Kidney (tissue), 14 donors: ENCODE data around the gene DHX9. TPM values are rescaled to one million over a fixed set of nuclear protein-coding genes. Genes with fewer than 3 reads are reported as not detected.

Source experiments
- DNase-seq, 5 donors: peaks; one replicate each; pipeline ENCODE4 v3.0.0-alpha.2; 2013 to 2020
- FAIRE-seq: peaks from 2 replicates; lab custom pipeline; 2012; peaks lifted over from hg19 to GRCh38; lab: Jason Lieb, UNC
- H3K27ac ChIP-seq, 2 donors: one replicate each; pipeline ENCODE4 v1.7.0; 2013; ENCODE audit warnings: low read depth in 2 of 2, low read length in 2 of 2, inconsistent platforms in 1 of 2
- H3K27me3 ChIP-seq: one replicate; pipeline ENCODE4 v1.7.1; 2013; ENCODE audit warnings: low read length, inconsistent platforms; ENCODE audit not compliant: control insufficient read depth, insufficient read depth
- H3K36me3 ChIP-seq, 3 donors: one replicate each; pipeline versions ENCODE4 v1.7.0 to v1.7.1; 2013; ENCODE audit warnings: low read length in 3 of 3, control low read depth in 1 of 3, inconsistent platforms in 1 of 3; ENCODE audit not compliant: insufficient read depth in 3 of 3, control insufficient read depth in 2 of 3
- H3K4me1 ChIP-seq, 3 donors: one replicate each; pipeline versions ENCODE4 v1.7.0 to v1.7.1; 2013; ENCODE audit warnings: low read length in 3 of 3, inconsistent platforms in 1 of 3, low read depth in 1 of 3; ENCODE audit not compliant: control insufficient read depth in 2 of 3, insufficient read depth in 2 of 3
- H3K4me3 ChIP-seq, 3 donors: one replicate each; pipeline versions ENCODE4 v1.7.0 to v1.8.1; 2013; ENCODE audit warnings: low read length in 3 of 3, control low read depth in 1 of 3, inconsistent platforms in 1 of 3
- H3K9ac ChIP-seq, 3 donors: one replicate each; pipeline versions ENCODE4 v1.7.0 to v1.7.1; 2013; ENCODE audit warnings: low read length in 3 of 3, control low read depth in 1 of 3, inconsistent platforms in 1 of 3
- H3K9me3 ChIP-seq, 3 donors: one replicate each; pipeline versions ENCODE4 v1.7.0 to v1.7.1; 2013; ENCODE audit warnings: low read length in 3 of 3, control low read depth in 1 of 3, inconsistent platforms in 1 of 3; ENCODE audit not compliant: control insufficient read depth in 2 of 3, insufficient read depth in 1 of 3
- intact Hi-C: fragments of 100-400 bp; cut with DNase I; formaldehyde crosslinking; loops from one replicate; pipeline ENCODE4 v1.11.1; 2022
- polyA plus RNA-seq: library from polyadenylated mRNA; stranded (reverse); fragments of 350-450 nt; fragmentation: Illumina TruSeq; extraction: RNeasy Lipid Tissue Mini Kit (QIAGEN cat#74804); gene quantifications from one replicate; pipeline ENCODE4 v1.2.3, GENCODE V29; 2014; ENCODE audit warnings: low read depth, low replicate concordance; ENCODE audit not compliant: insufficient read depth
- total RNA-seq: library from RNA; stranded (reverse); fragmentation: NEBNext Ultra II Directional; extraction: Animal tissue kit (Norgen Biotek cat#: 25700); gene quantifications from one replicate; pipeline ENCODE4 v1.2.1, GENCODE V29; 2021
- TF ChIP-seq, protein P1 (sequence below): IDR thresholded peaks from 3 replicates; pipeline ENCODE4 v1.5.1; 2012; ENCODE audit warnings: mild to moderate bottlenecking, moderate library complexity, borderline replicate concordance; ENCODE audit not compliant: insufficient read depth; ENCODE audit errors: extremely low read depth
- donor health status: control.
- donor health status: control.
- donor health status: control.
- donor health status: control.
- donor health status: control.
- donor health status: DM: yes; HTN: yes; CAD: no.
- donor health status: Normal renal cell carcinoma (clear cell type).

Gene DHX9
- total and polyA plus RNA-seq, 2 donors from 2014 or later, result 72.3 to 152 TPM

DNA sequence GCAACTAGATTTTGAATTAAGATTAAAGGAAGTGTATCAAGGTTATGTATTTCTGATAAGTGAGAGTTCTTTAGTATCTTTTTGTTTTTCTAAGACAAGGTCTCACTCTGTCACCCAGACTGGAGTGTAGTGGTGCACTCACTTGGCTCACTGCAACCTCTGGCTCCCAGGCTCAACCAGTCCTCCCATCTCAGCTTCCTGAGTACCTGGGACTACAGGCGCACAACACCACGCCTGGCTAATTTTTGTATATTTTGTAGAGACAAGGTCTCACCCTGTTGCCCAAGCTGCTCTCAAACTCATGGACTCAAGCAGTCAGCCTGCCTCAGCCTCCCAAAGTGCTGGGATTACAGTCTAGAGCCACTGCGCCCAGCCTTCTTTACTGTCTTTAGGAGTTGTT lies 33.7 kb downstream of the DHX9 start:
- intact Hi-C loops, result no loop called here
- Histone ChIP-seq H3K9me3 (peaks cover 0 to 6% (median 0%) of the 10 kb centered on the region in 3 donors), H3K9ac (no peak overlapping the region), H3K27ac (no peak overlapping the region), H3K4me1 (no peaks in the 10 kb centered on the region), H3K4me3 (no peak overlapping the region), H3K27me3 (no peaks in the 10 kb centered on the region), H3K36me3 (peaks cover 30 to 81% (median 51%) of the 10 kb centered on the region in 3 donors)
- TF ChIP-seq, protein P1, sequence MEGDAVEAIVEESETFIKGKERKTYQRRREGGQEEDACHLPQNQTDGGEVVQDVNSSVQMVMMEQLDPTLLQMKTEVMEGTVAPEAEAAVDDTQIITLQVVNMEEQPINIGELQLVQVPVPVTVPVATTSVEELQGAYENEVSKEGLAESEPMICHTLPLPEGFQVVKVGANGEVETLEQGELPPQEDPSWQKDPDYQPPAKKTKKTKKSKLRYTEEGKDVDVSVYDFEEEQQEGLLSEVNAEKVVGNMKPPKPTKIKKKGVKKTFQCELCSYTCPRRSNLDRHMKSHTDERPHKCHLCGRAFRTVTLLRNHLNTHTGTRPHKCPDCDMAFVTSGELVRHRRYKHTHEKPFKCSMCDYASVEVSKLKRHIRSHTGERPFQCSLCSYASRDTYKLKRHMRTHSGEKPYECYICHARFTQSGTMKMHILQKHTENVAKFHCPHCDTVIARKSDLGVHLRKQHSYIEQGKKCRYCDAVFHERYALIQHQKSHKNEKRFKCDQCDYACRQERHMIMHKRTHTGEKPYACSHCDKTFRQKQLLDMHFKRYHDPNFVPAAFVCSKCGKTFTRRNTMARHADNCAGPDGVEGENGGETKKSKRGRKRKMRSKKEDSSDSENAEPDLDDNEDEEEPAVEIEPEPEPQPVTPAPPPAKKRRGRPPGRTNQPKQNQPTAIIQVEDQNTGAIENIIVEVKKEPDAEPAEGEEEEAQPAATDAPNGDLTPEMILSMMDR, result no peak
- FAIRE-seq, result no peak
- no peak for DNase-seq

DNA sequence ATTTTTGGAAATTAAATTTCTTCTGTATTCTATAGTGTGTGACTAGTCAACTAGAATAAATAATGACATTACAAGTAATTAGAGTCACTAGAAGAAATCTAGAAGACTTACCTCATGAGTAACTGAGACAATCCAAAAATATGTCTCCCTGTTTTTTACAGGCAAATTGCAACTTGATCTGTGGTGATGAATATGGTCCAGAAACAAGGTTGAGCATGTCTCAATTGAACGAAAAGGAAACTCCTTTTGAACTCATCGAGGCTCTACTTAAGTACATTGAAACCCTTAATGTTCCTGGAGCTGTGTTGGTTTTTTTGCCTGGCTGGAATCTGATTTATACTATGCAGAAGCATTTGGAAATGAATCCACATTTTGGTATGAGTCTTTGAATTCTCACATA lies 36.7 kb downstream of the DHX9 start:
- H3K36me3 ChIP-seq, result peaks cover 30 to 84% (median 62%) of the 10 kb centered on the region in 3 donors
- H3K4me3 ChIP-seq, result no peak overlapping the region
- no peak for FAIRE-seq
- intact Hi-C loops, result no loop called here
- H3K9me3 ChIP-seq, result no peaks in the 10 kb centered on the region
- H3K4me1 ChIP-seq, result no peaks in the 10 kb centered on the region
- TF ChIP-seq, protein P1, result no peak
- no peak for DNase-seq
- H3K9ac ChIP-seq, result no peak overlapping the region
- no peaks in the 10 kb centered on the region for H3K27me3 ChIP-seq
- H3K27ac ChIP-seq, result no peak overlapping the region

DNA sequence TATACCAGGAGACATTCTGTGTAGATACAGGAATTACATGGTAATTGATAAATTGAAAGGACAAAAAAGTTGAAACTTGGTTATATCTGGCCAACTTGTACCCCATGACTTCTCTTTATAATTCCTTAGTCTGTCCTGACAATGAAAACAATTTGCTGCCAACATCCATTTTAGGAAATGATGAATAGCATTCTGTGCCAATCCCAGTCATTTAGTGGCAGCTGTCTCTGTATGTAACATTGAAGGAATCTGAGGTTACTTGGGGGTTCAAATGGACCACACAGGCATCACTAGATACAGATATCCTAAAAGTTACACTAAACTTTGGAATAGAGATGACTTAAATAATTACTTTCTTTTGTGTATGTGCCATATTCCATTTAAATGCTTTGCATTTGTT lies 38.2 kb downstream of the DHX9 start:
- Histone ChIP-seq H3K27ac (no peak overlapping the region), H3K27me3 (no peaks in the 10 kb centered on the region), H3K9me3 (no peaks in the 10 kb centered on the region), H3K4me1 (no peaks in the 10 kb centered on the region), H3K9ac (no peak overlapping the region), H3K36me3 (peaks cover 34 to 94% (median 67%) of the 10 kb centered on the region in 3 donors), H3K4me3 (no peak overlapping the region)
- intact Hi-C loops, result no loop called here
- TF ChIP-seq, protein P1, result no peak
- DNase-seq (no peak), FAIRE-seq (no peak)

DNA sequence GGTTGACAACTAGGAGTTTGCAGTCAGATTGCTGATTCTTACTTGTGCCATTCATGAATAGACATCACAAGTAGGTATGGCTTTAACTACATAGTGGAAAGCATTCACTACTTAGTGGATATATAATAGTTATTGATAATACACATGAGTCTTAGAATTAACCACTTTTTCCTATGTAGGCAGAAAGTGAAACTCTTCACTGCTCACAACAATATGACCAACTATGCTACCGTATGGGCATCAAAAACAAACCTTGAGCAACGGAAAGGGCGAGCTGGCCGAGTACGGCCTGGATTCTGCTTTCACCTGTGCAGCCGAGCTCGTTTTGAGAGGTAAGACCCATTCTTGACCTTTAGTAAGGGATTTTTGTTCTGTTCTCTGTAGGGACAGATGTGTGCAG lies 38.7 kb downstream of the DHX9 start:
- H3K4me3 ChIP-seq, result no peak overlapping the region
- H3K27me3 ChIP-seq, result no peaks in the 10 kb centered on the region
- no peak overlapping the region for H3K27ac ChIP-seq
- H3K36me3 ChIP-seq, result peaks cover 33 to 91% (median 66%) of the 10 kb centered on the region in 3 donors
- intact Hi-C loops, result no loop called here
- DNase-seq (no peak), FAIRE-seq (no peak)
- H3K9ac ChIP-seq, result no peak overlapping the region
- TF ChIP-seq, protein P1, result no peak
- H3K4me1 ChIP-seq, result no peaks in the 10 kb centered on the region
- H3K9me3 ChIP-seq, result no peaks in the 10 kb centered on the region
